Neural progenitor cell (in vitro differentiated cells): ENCODE data around the gene UNC13C.

Experiments
- CTCF ChIP-seq: fragments of 200-600 bp; sonication (generic); IDR thresholded peaks from 2 replicates; pipeline ENCODE4 v1.5.1; 2017; ENCODE audit warnings: antibody characterized with exemption, mild to moderate bottlenecking
- EZH2 ChIP-seq: fragments of 200-600 bp; sonication (generic); IDR thresholded peaks from 2 replicates; pipeline ENCODE4 v1.6.1; 2017; ENCODE audit warnings: antibody characterized with exemption, mild to moderate bottlenecking, moderate library complexity
- EZH2phosphoT487 ChIP-seq: fragments of 200-600 bp; sonication (generic); IDR thresholded peaks from 2 replicates; pipeline ENCODE4 v1.6.1; 2017; ENCODE audit warnings: antibody characterized with exemption

- TF ChIP-seq CTCF (no peak), EZH2 (no peak), EZH2phosphoT487 (no peak)
Measured at GRCh38 chr15:54045397-54045796, 67.2 kb downstream of the UNC13C start.
